Dendritic cell treated with granulocyte-macrophage colony-stimulating factor and Interleukin-4, amounts not matched to agents 40 ng/mL and 50 ng/mL, for 4 days (primary cell): Measurements from ENCODE around the gene ATAD2B.
"Not testable (repeated sequence)": the region's sequence is repeated elsewhere in the genome, so short reads cannot be mapped to it uniquely, and the experiment has no call there.

Experiments used
- H3K27ac Mint-ChIP-seq: one replicate; pipeline ENCODE4 v1.8.0; 2022; ENCODE audit warnings: mild to moderate bottlenecking, mixed read lengths
- H3K27me3 Mint-ChIP-seq: one replicate; pipeline ENCODE4 v1.8.0; 2022; ENCODE audit warnings: mild to moderate bottlenecking, mixed read lengths
- H3K36me3 Mint-ChIP-seq: one replicate; pipeline ENCODE4 v1.8.0; 2022; ENCODE audit warnings: low read depth, mixed read lengths
- H3K4me1 Mint-ChIP-seq: one replicate; pipeline ENCODE4 v1.8.0; 2022; ENCODE audit warnings: low read depth, mixed read lengths
- H3K4me3 Mint-ChIP-seq: one replicate; pipeline ENCODE4 v1.8.0; 2022; ENCODE audit warnings: mild to moderate bottlenecking, moderate library complexity, mixed read lengths
- H3K9me3 Mint-ChIP-seq: one replicate; pipeline ENCODE4 v1.8.0; 2022; ENCODE audit warnings: mixed read lengths
- intact Hi-C: fragments of 100-400 bp; cut with micrococcal nuclease; formaldehyde crosslinking; loops from one replicate; pipeline ENCODE4 v1.15.0; 2022

Gene ATAD2B

DNA sequence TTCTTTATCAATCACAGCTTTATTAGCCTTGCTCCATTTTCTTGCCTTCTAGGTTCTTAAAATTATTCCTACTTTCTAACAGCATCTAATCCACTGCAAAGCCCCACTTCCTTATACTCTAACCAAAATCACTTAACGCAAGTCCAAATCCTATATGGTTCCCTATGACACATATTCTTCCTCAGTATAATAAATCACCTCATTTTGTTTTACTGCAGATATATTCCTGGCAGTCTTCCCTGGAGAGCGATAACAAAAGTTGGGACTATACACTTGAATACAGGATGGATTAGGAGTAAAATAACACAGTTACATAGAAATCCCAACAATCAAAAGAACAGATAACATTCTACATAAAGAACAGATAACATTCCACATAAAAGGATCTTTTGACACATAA is 144.8 kb downstream of the ATAD2B start:
- no peaks in the 10 kb centered on the region for H3K4me1 Mint-ChIP-seq
- no peak overlapping the region for H3K27ac Mint-ChIP-seq
- H3K27me3 Mint-ChIP-seq: no peaks in the 10 kb centered on the region
- H3K9me3 Mint-ChIP-seq: no peaks in the 10 kb centered on the region
- H3K36me3 Mint-ChIP-seq: peaks cover 66% of the 10 kb centered on the region
- no peak overlapping the region for H3K4me3 Mint-ChIP-seq
- intact Hi-C loops: no loop called here

DNA sequence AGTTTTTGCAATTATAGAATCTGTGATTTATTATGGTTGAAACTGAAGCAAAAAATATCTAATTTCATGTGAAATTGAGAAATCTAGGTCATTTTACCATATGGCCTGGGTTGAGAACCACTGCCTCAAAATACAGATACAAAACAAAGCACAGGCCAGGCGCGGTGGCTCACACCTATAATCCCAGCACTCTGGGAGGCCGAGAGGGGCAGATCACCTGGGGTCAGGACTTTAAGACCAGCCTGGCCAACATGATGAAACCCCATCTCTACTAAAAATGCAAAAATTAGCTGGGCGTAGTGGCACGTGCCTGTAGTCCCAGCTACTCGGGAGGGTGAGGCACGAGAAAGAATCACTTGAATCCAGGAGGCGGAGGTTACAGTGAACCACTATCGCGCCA is 146.5 kb downstream of the ATAD2B start:
- H3K27me3 Mint-ChIP-seq, H3K9me3 Mint-ChIP-seq, H3K27ac Mint-ChIP-seq, H3K4me1 Mint-ChIP-seq, intact Hi-C loops, H3K4me3 Mint-ChIP-seq: not testable (repeated sequence)
- peaks cover 68% of the 10 kb centered on the region for H3K36me3 Mint-ChIP-seq

DNA sequence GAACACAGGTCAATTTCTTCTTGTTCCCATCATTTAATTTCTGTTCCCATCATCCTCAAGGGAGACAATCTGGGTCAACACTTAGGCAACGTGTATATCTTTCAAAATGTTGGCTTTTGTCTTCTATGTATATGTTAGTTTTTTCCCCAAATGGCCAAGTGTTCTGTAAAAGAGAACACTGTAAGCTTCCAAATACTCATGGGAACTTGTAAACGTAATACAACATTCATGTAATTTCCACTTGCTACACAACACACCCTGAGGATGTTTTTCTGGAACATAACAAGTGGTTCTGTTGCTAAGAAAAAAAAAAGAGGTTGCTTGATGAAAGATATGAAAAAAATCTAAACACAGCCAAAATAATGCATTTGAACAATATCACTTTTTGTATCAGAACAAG is 149.1 kb downstream of the ATAD2B start:
- Mint-ChIP-seq H3K4me3 (no peak overlapping the region), H3K27me3 (no peaks in the 10 kb centered on the region), H3K27ac (no peak overlapping the region), H3K4me1 (peaks cover 7% of the 10 kb centered on the region), H3K9me3 (no peaks in the 10 kb centered on the region), H3K36me3 (peaks cover 74% of the 10 kb centered on the region)
- intact Hi-C loops: no loop called here

DNA sequence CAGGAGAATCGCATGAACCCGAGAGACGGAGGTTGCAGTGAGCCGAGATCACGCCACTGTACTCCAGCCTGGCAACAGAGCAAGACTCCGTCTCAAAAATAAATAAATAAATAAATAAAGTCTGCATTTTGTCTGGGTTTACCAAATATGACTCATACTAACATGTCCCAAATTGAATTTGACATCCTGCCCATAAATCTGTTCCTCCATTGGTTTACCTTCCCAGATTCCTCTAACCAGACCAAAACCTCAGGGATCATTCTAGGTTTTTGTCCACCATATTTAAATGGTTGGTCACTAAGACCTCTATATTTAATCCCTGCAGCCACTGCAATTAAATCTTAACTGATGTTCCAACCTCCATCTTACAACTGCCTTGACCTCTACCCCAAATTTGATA is 150.9 kb downstream of the ATAD2B start:
- H3K4me3 Mint-ChIP-seq: no peak overlapping the region
- peaks cover 76% of the 10 kb centered on the region for H3K36me3 Mint-ChIP-seq
- H3K27me3 Mint-ChIP-seq: no peaks in the 10 kb centered on the region
- H3K27ac Mint-ChIP-seq: no peak overlapping the region
- intact Hi-C loops: no loop called here
- peaks cover 8% of the 10 kb centered on the region for H3K9me3 Mint-ChIP-seq
- H3K4me1 Mint-ChIP-seq: peaks cover 14% of the 10 kb centered on the region

DNA sequence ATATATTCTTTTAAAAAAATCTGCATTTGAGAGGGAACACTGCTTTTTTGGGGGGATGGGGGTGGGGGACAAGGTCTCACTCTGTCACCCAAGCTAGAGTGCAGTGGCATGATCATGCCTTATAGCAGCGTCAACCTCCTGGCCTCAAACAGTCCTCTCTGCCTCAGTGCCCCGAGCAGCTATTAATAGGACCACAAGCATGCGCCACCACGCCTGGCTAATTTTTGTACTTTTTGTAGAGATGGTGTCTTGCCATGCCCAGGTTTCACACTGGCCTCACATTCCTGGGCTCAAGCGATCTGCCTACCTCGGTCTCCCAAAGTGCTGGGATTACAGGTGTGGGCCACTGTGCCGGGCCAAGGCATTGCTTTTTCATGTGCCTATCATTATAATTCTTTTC is 154.2 kb downstream of the ATAD2B start:
- Mint-ChIP-seq H3K4me1 (peaks cover 24% of the 10 kb centered on the region), H3K27me3 (no peaks in the 10 kb centered on the region), H3K36me3 (peaks cover 75% of the 10 kb centered on the region), H3K9me3 (peaks cover 8% of the 10 kb centered on the region), H3K27ac (no peak overlapping the region), H3K4me3 (no peak overlapping the region)
- intact Hi-C loops: no loop called here

DNA sequence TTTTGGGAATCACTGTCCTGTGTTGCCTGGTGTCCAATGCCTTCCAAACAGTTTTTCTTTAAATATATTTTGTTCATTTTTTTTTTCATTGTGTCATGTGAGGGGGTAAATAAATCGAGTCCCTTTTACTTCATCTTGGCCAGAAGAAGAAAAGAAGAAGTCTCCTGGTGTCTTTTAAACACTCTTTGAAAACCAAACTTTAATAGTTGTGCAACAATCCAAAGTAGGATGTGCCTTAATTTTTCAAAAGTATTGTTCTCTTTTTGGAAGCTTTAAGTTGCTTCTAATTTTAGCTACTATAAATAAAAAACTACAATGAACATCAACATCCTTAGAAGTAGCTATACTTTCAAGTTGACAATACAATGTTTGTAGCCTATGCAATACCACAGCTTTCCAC is 154.9 kb downstream of the ATAD2B start:
- peaks cover 75% of the 10 kb centered on the region for H3K36me3 Mint-ChIP-seq

DNA sequence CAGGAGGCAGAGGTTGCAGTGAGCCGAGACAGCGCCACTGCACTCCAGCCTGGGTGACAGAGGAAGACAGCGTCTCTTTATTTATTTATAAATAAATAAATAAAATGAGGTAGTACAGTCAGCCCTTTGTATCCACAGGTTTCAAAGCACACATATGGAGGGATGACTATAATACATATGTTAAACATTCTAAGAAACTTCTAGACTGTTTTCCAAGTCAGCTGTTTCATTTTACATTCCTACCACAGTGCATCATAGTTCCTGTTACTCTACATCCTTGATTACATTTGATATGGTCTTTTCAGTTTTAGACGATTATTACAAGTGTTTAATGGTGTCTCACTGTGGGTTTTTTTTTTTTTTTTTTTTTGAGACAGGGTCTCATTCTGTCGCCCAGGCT is 157.6 kb downstream of the ATAD2B start:
- Mint-ChIP-seq H3K4me1 (peaks cover 37% of the 10 kb centered on the region), H3K9me3 (peaks cover 8% of the 10 kb centered on the region), H3K36me3 (peaks cover 65% of the 10 kb centered on the region), H3K27ac (no peak overlapping the region), H3K27me3 (no peaks in the 10 kb centered on the region), H3K4me3 (no peak overlapping the region)
- intact Hi-C loops: no loop called here

More for the DNA sequence above, 154.9 kb downstream of the ATAD2B start:
- Mint-ChIP-seq H3K4me1 (peaks cover 30% of the 10 kb centered on the region), H3K4me3 (no peak overlapping the region), H3K9me3 (peaks cover 8% of the 10 kb centered on the region), H3K27ac (no peak overlapping the region), H3K27me3 (no peaks in the 10 kb centered on the region)
- intact Hi-C loops: no loop called here

DNA sequence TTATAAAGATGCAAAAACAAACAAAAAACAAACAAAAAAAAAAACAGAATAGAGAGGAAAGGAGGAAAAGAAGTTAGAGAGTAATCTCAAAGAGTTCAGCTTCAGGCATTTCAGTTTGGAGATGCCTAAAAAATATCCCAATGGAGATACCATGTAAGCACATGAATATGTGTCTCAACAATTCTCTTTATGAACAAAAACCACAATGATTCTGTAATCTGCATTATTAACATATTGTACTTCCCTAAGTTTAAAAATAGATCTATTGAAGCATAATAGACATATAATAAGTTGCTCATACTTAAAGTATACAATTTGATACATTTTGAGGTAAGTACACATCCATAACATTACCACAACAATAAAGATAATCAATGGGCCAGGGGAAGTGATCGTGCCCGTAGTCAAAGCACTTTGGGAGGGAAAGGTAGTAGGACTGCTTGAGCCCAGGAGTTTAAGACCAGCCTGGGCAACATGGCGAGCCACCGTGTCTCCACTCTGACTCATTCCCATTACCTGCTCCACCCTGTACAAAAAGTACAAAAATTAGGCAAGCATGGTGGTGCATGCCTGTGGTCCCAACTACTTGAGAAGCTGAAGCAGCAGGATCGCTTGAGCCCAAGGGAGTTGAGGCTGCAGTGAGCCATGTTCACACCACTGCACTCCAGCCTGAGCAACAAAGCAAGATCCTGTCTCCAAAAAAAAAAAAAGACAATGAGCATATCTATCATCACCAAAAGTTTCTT is 158.9 kb downstream of the ATAD2B start:
- Mint-ChIP-seq H3K27ac (no peak overlapping the region), H3K4me1 (peaks cover 34% of the 10 kb centered on the region), H3K36me3 (peaks cover 73% of the 10 kb centered on the region), H3K9me3 (peaks cover 8% of the 10 kb centered on the region), H3K27me3 (no peaks in the 10 kb centered on the region), H3K4me3 (no peak overlapping the region)
- intact Hi-C loops: no loop called here

DNA sequence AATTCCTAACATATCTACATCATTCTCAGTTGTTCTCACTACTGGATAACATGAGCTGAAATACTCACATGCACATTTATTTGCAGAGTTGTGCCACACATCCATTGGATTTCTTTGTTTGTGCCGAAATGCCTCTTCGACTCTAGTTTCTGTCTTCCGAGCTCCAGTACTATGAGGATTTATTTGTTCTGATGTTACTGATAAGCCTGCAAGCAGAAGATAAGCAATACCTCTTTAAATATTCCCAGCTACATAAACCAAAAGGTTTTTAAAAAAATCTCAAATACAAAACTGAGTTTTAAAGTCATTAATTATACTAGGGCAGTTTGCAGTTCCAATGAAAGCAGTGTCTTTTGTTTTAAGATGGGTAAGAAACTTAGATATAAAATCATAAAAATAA is 164.8 kb downstream of the ATAD2B start:
- Mint-ChIP-seq H3K4me3 (no peak overlapping the region), H3K9me3 (no peaks in the 10 kb centered on the region), H3K36me3 (peaks cover 73% of the 10 kb centered on the region), H3K27ac (no peak overlapping the region), H3K27me3 (no peaks in the 10 kb centered on the region), H3K4me1 (peaks cover 30% of the 10 kb centered on the region)
- intact Hi-C loops: no loop called here

DNA sequence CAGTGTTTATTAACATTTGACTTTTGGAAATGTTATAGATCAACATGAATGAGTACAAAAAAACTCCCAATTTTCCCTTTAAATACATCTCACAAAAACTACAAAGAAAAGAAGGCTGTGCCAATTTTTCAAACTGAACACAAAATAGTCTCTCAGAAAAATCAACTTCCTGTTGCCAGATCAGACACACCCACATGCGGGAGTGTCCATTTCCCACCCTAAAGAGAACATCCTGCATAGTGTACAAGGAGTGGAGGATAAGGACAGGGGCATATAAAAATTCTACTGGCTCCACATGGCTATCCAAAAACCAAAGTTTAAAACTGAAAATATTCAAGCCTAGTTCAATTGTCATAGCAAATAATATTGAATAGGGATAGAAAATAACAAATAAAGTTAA is 165.3 kb downstream of the ATAD2B start:
- Mint-ChIP-seq H3K4me1 (peaks cover 25% of the 10 kb centered on the region), H3K4me3 (no peak overlapping the region), H3K27ac (no peak overlapping the region), H3K9me3 (no peaks in the 10 kb centered on the region), H3K27me3 (no peaks in the 10 kb centered on the region), H3K36me3 (peaks cover 73% of the 10 kb centered on the region)
- intact Hi-C loops: no loop called here

DNA sequence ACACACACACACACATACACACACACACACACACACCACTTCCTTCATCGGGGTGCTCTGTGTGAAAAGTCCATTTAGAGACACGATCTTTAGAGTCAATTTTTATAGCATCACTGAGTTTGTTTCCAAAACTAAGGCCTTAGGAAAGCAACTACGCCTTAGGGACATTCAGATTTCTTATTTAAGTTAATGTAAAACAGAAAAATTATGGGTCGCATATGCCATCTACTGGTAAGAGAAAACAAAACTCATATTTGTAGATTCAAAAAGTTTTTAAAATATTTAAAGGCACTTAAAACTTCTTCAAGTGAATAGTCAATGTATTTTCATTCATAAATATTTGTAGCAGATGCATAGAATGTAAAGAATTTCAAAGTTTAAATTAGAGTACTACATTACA is 166.2 kb downstream of the ATAD2B start:
- H3K4me1 Mint-ChIP-seq: peaks cover 22% of the 10 kb centered on the region
- peaks cover 76% of the 10 kb centered on the region for H3K36me3 Mint-ChIP-seq
- H3K27ac Mint-ChIP-seq: no peak overlapping the region
- intact Hi-C loops: no loop called here
- H3K27me3 Mint-ChIP-seq: no peaks in the 10 kb centered on the region
- H3K9me3 Mint-ChIP-seq: no peaks in the 10 kb centered on the region
- no peak overlapping the region for H3K4me3 Mint-ChIP-seq

DNA sequence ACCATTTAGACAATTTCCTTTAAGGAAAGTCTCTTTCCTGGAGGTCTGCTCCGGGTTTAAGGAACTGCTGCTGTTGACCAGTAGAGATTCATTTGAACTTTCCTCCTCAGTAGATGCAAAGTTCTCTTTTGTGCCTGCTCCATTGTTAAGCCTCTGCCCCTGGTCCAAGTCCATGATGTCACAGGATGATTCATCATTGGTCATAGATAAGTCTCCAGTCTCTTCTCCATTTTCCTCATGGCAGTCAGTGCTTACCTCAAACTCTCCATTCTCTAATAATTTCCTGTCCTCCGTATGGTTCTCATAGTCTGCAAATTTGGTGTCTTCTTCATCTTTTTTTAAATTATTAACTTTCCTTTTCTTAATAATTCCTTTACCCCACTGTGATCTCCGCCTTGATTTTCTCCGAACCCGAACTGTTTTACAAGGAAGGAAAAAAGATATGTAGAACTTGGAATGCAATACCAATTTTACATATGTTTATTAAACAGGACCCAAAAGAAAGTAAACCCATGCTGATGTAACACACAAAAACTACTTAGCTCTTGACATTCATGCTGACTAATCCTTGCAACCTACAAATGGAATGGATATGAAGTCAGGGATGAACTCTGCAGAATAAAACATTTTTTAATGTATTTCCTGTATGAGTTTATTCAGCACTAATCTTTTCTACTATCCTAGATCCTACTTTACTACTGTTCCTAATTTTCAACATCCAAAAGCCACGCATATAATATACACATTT is 169.1 kb downstream of the ATAD2B start:
- Mint-ChIP-seq H3K4me1 (peaks cover 19% of the 10 kb centered on the region), H3K9me3 (no peaks in the 10 kb centered on the region), H3K27me3 (no peaks in the 10 kb centered on the region), H3K4me3 (no peak overlapping the region), H3K27ac (no peak overlapping the region), H3K36me3 (peaks cover 80% of the 10 kb centered on the region)
- intact Hi-C loops: loop anchor here (10.0 kb wide), 1 partner anchor 123 kb away; no protein-coding TSS in a partner anchor

DNA sequence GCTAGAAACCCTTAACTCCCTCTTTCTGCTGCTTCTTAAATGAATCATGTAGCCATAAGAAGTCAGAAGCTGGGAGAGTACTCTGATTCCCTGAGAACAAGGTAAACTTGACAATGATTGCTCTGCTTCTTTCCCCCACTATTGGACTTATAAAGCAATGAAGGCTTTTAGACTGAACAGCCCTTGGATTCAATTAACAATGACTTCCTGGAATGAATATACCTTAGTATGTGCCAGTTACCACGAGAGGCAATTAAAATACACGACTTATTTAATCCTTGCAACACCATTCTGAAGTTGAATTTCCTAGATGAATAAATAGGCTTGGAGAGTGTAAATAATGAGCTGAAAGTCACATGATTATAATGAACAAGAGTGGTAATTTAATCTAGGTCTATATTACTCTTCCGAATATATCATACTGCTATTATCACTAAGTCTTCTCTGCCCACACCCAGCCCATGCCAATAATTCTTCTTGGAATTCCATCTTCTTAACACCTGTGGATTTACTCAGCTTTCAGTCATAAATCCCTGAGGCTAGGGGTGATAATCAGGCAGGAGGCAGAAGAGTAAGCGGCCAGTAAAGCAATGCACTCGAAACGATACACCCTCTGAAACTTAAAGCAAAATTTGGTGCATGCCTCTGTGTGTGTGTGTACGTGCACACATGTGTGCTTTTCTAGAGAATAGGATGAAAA is 170.2 kb downstream of the ATAD2B start:
- Mint-ChIP-seq H3K4me3 (no peak overlapping the region), H3K27me3 (no peaks in the 10 kb centered on the region), H3K27ac (no peak overlapping the region), H3K36me3 (peaks cover 85% of the 10 kb centered on the region), H3K9me3 (no peaks in the 10 kb centered on the region), H3K4me1 (peaks cover 15% of the 10 kb centered on the region)
- intact Hi-C loops: loop anchor here (10.0 kb wide), 1 partner anchor 122 kb away; no protein-coding TSS in a partner anchor

DNA sequence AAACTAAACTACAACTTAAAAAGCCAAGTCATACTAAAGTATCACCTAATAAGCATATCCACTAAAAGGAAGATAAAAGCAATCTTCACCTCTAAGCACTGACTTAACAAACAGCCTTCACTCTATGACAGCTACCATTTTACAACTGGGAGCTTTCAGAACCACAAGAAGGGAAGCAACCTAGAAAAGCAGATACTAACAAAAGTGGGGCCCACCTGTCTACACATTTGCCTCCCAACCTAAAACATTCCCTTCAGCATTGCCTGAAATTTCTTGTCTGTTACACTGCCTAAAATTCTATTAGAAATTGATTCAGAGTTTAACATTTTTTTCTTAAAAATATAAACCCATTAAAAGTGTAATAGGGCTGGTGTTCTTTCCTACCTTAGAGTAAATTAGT is 172.0 kb downstream of the ATAD2B start:
- no peak overlapping the region for H3K4me3 Mint-ChIP-seq
- H3K27me3 Mint-ChIP-seq: no peaks in the 10 kb centered on the region
- intact Hi-C loops: loop anchor here (10.0 kb wide), 1 partner anchor 120 kb away; no protein-coding TSS in a partner anchor
- H3K36me3 Mint-ChIP-seq: peaks cover 85% of the 10 kb centered on the region
- H3K4me1 Mint-ChIP-seq: peaks cover 9% of the 10 kb centered on the region
- no peak overlapping the region for H3K27ac Mint-ChIP-seq
- no peaks in the 10 kb centered on the region for H3K9me3 Mint-ChIP-seq
